Measurements from ENCODE around the gene MUTYH. TPM values are rescaled to one million over a fixed set of nuclear protein-coding genes. Genes with fewer than 3 reads are reported as not detected.

Gene MUTYH
- total and polyA plus RNA-seq, 9 of the 15 experiments (the other 6 are each of a cell fraction or from before 2014, with no cell fraction given) = 3.4 to 53.5 (median 29.0) TPM

GRCh38 chr1:45303520-45304310, 36.5 kb downstream of the MUTYH start (continued):
- TF ChIP-seq, protein P1, sequence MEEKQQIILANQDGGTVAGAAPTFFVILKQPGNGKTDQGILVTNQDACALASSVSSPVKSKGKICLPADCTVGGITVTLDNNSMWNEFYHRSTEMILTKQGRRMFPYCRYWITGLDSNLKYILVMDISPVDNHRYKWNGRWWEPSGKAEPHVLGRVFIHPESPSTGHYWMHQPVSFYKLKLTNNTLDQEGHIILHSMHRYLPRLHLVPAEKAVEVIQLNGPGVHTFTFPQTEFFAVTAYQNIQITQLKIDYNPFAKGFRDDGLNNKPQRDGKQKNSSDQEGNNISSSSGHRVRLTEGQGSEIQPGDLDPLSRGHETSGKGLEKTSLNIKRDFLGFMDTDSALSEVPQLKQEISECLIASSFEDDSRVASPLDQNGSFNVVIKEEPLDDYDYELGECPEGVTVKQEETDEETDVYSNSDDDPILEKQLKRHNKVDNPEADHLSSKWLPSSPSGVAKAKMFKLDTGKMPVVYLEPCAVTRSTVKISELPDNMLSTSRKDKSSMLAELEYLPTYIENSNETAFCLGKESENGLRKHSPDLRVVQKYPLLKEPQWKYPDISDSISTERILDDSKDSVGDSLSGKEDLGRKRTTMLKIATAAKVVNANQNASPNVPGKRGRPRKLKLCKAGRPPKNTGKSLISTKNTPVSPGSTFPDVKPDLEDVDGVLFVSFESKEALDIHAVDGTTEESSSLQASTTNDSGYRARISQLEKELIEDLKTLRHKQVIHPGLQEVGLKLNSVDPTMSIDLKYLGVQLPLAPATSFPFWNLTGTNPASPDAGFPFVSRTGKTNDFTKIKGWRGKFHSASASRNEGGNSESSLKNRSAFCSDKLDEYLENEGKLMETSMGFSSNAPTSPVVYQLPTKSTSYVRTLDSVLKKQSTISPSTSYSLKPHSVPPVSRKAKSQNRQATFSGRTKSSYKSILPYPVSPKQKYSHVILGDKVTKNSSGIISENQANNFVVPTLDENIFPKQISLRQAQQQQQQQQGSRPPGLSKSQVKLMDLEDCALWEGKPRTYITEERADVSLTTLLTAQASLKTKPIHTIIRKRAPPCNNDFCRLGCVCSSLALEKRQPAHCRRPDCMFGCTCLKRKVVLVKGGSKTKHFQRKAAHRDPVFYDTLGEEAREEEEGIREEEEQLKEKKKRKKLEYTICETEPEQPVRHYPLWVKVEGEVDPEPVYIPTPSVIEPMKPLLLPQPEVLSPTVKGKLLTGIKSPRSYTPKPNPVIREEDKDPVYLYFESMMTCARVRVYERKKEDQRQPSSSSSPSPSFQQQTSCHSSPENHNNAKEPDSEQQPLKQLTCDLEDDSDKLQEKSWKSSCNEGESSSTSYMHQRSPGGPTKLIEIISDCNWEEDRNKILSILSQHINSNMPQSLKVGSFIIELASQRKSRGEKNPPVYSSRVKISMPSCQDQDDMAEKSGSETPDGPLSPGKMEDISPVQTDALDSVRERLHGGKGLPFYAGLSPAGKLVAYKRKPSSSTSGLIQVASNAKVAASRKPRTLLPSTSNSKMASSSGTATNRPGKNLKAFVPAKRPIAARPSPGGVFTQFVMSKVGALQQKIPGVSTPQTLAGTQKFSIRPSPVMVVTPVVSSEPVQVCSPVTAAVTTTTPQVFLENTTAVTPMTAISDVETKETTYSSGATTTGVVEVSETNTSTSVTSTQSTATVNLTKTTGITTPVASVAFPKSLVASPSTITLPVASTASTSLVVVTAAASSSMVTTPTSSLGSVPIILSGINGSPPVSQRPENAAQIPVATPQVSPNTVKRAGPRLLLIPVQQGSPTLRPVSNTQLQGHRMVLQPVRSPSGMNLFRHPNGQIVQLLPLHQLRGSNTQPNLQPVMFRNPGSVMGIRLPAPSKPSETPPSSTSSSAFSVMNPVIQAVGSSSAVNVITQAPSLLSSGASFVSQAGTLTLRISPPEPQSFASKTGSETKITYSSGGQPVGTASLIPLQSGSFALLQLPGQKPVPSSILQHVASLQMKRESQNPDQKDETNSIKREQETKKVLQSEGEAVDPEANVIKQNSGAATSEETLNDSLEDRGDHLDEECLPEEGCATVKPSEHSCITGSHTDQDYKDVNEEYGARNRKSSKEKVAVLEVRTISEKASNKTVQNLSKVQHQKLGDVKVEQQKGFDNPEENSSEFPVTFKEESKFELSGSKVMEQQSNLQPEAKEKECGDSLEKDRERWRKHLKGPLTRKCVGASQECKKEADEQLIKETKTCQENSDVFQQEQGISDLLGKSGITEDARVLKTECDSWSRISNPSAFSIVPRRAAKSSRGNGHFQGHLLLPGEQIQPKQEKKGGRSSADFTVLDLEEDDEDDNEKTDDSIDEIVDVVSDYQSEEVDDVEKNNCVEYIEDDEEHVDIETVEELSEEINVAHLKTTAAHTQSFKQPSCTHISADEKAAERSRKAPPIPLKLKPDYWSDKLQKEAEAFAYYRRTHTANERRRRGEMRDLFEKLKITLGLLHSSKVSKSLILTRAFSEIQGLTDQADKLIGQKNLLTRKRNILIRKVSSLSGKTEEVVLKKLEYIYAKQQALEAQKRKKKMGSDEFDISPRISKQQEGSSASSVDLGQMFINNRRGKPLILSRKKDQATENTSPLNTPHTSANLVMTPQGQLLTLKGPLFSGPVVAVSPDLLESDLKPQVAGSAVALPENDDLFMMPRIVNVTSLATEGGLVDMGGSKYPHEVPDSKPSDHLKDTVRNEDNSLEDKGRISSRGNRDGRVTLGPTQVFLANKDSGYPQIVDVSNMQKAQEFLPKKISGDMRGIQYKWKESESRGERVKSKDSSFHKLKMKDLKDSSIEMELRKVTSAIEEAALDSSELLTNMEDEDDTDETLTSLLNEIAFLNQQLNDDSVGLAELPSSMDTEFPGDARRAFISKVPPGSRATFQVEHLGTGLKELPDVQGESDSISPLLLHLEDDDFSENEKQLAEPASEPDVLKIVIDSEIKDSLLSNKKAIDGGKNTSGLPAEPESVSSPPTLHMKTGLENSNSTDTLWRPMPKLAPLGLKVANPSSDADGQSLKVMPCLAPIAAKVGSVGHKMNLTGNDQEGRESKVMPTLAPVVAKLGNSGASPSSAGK (IDR thresholded peaks at IDR 0.05) = peak; percentile 48
- no peak for TF ChIP-seq IFI16 (CRISPR knock-in tag; IDR thresholded peaks at IDR 0.05)
- no peak for TF ChIP-seq CEBPZ (IDR thresholded peaks at IDR 0.05; ENCODE audit: borderline replicate concordance, low read depth, low read length)
- TF ChIP-seq CREM (IDR thresholded peaks at IDR 0.05; ENCODE audit: low read depth) = peak; percentile 91
- TF ChIP-seq NRF1 (conservative IDR thresholded peaks at IDR 0.05 in 1 of 2, IDR thresholded peaks at IDR 0.05 in 1 of 2) = peak; percentile 68 to 76
- TF ChIP-seq NONO (IDR thresholded peaks at IDR 0.05; ENCODE audit: low read depth in 2 of 2, low read length in 1 of 2) = peak; percentile 73 to 80; a peak in 3 of 4 replicates

All from K562 (cell line).